ENCODE results near the gene ABTB2. TPM values are rescaled to one million over a fixed set of nuclear protein-coding genes. Genes with fewer than 3 reads are reported as not detected.

The ABTB2 gene
- total and polyA plus RNA-seq, 9 of the 15 experiments (the other 6 are each of a cell fraction or from before 2014, with no cell fraction given), result 0.03 to 0.18 (median 0.12) TPM; not detected in 2

GRCh38 chr11:34358258-34358727, 483 bp upstream of the ABTB2 start (continued):
- TF ChIP-seq VEZF1 (CRISPR knock-in tag; IDR thresholded peaks at IDR 0.05), result 0 out of 2 replicates have a peak, but pooled peaks have one; percentile 10
- TF ChIP-seq RBM15 (IDR thresholded peaks at IDR 0.05; ENCODE audit: insufficient read depth, low read length), result no peak
- no peak for TF ChIP-seq GTF2A2 (tag; IDR thresholded peaks at IDR 0.05)
- TF ChIP-seq ZSCAN32 (CRISPR knock-in tag; IDR thresholded peaks at IDR 0.05), result no peak
- no peak for TF ChIP-seq LCOR (CRISPR knock-in tag; IDR thresholded peaks at IDR 0.05)
- no peak for TF ChIP-seq ATF3 (IDR thresholded peaks at IDR 0.05)
- TF ChIP-seq ATF3 (CRISPR knock-in tag; conservative IDR thresholded peaks at IDR 0.05), result no peak
- TF ChIP-seq SRSF9 (IDR thresholded peaks at IDR 0.05; ENCODE audit: borderline replicate concordance, low read depth, low read length), result no peak
- peak in 1 of 2 experiments; percentile 11; a peak in 1 of 4 replicates for TF ChIP-seq KDM1A (IDR thresholded peaks at IDR 0.05)
- no peak for TF ChIP-seq HCFC1 (IDR thresholded peaks at IDR 0.05; ENCODE audit: low read depth, low read length)
- TF ChIP-seq THAP12 (CRISPR knock-in tag; IDR thresholded peaks at IDR 0.05), result no peak
- TF ChIP-seq RBFOX2 (IDR thresholded peaks at IDR 0.05; ENCODE audit: low read depth, low read length), result no peak
- no peak for TF ChIP-seq TCF3 (CRISPR knock-in tag; IDR thresholded peaks at IDR 0.05)
- TF ChIP-seq FOS (IDR thresholded peaks at IDR 0.05; ENCODE audit: extremely low read depth, insufficient read length), result no peak
- TF ChIP-seq E2F1 (CRISPR knock-in tag; IDR thresholded peaks at IDR 0.05), result no peak
- TF ChIP-seq MLLT1 (IDR thresholded peaks at IDR 0.05), result no peak
- TF ChIP-seq MIER1 (IDR thresholded peaks at IDR 0.05; ENCODE audit: low read depth), result no peak
- peak; percentile 7 for TF ChIP-seq TAF1 (IDR thresholded peaks at IDR 0.05; ENCODE audit: control insufficient read depth, extremely low read depth, insufficient read depth, low read length, severe bottlenecking)
- TF ChIP-seq KDM4B (IDR thresholded peaks at IDR 0.05; ENCODE audit: borderline replicate concordance in 2 of 2, low read depth in 1 of 2), result 0 out of 4 replicates have a peak, but pooled peaks of 1 of the 2 experiments have one; percentile 8
- TF ChIP-seq CEBPB (tag; IDR thresholded peaks at IDR 0.05), result no peak
- no peak for TF ChIP-seq ATF7 (IDR thresholded peaks at IDR 0.05)
- TF ChIP-seq TRIM24 (IDR thresholded peaks at IDR 0.05), result 0 out of 4 replicates have a peak, but pooled peaks of 1 of the 2 experiments have one; percentile 18
- TF ChIP-seq EHMT2 (IDR thresholded peaks at IDR 0.05), result no peak

All from K562 (cell line).